GM12865 (cell line): Measurements from ENCODE around the gene TEX261.

ENCODE experiments used
- DNase-seq: peaks from one replicate; pipeline ENCODE4 v3.0.0; 2010; ENCODE audit warnings: low read depth
- H3K4me3 ChIP-seq: 2 replicates; pipeline ENCODE4 v1.5.1; 2011; ENCODE audit warnings: mild to moderate bottlenecking, low read depth, low read length, control low read depth
- TF ChIP-seq, protein P1 (sequence below): IDR thresholded peaks from 2 replicates; pipeline ENCODE4 v1.5.1; 2011; ENCODE audit warnings: low read length, control low read depth, low read depth, inconsistent platforms; ENCODE audit not compliant: insufficient read depth; ENCODE audit errors: missing control alignments

TEX261 gene

DNA sequence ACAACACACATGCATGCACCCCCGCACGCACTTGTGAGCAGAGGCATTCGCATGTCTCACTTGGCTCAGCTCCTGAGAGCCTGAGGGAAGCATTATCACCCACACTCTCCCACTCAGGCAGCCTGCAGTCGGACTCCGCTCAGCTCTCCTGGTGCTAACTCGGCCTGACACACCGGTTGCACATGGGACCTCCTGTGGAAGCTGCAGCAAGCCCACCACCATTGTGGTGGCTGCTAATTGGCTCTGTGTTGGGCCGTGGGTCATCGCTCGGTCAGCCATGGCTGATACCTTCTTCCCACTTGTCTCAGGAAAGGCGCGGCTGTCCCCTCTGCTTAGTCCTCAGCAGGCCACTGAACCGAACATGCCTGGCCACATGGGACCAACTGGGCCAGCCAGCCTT lies 13.7 kb upstream of the TEX261 start:
- TF ChIP-seq, protein P1, sequence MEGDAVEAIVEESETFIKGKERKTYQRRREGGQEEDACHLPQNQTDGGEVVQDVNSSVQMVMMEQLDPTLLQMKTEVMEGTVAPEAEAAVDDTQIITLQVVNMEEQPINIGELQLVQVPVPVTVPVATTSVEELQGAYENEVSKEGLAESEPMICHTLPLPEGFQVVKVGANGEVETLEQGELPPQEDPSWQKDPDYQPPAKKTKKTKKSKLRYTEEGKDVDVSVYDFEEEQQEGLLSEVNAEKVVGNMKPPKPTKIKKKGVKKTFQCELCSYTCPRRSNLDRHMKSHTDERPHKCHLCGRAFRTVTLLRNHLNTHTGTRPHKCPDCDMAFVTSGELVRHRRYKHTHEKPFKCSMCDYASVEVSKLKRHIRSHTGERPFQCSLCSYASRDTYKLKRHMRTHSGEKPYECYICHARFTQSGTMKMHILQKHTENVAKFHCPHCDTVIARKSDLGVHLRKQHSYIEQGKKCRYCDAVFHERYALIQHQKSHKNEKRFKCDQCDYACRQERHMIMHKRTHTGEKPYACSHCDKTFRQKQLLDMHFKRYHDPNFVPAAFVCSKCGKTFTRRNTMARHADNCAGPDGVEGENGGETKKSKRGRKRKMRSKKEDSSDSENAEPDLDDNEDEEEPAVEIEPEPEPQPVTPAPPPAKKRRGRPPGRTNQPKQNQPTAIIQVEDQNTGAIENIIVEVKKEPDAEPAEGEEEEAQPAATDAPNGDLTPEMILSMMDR: no peak
- no peak overlapping the region for H3K4me3 ChIP-seq
- no peak for DNase-seq

DNA sequence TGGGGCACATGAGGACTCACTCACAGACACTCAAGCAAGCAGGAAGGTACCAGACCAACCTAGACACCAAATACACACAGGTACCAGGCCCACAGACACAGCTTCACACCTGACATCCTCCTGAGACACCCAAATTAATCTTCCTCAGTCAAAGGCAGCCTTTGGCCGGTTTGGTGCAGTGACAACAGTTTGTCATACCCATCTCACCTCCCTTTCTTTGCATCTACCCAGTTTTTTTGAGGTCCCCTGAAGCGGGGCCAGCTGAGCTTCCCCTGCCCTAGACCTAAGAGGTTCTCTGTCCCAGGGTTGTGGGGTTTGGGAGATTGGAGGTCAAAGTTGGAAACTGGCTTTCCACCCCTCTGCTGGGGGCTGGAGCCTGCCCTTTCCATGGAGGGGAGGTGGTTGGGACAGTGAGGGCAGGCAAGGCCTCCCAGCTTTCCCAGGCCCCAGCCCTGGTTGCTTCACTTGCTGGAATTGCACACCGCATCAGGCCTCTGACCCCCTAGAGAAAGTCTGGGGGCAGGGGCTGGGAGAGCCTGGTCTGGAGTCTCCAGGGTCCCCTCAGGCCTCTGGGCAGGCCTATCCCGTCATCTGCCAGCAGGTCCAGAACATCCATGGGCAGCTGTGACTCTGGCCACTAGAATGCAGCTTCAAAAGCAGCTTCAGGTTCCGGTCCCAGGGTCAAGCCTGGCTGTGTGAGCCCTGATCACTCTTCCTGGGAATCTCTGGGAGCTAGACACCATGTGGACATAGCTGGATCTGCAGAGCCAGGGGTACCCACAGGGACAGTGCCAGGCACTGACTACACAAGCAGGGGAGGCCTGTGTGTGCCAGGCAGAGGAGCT lies 12.5 kb upstream of the TEX261 start:
- TF ChIP-seq, protein P1: no peak
- no peak overlapping the region for H3K4me3 ChIP-seq
- DNase-seq: no peak

DNA sequence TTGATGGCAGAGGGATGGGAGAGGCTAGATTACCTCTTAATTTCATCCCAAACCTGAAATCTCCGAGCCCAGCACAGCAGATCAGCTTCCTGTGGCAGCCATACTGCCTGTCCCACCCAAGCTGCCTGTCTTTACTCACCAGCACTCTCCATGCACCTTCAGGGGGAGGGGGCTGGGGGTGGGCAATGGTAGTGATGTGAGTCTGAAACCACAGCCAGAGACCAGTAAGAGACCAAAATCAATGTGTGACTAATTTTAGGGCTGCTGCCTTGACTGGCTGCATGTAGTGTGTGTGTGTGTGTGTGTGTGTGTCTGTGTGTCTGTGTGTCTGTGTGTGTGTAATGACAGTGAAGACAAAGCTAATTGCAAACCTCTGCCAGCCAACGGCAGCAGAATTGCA lies 11.7 kb upstream of the TEX261 start:
- DNase-seq: no peak
- TF ChIP-seq, protein P1: no peak
- H3K4me3 ChIP-seq: no peak overlapping the region

DNA sequence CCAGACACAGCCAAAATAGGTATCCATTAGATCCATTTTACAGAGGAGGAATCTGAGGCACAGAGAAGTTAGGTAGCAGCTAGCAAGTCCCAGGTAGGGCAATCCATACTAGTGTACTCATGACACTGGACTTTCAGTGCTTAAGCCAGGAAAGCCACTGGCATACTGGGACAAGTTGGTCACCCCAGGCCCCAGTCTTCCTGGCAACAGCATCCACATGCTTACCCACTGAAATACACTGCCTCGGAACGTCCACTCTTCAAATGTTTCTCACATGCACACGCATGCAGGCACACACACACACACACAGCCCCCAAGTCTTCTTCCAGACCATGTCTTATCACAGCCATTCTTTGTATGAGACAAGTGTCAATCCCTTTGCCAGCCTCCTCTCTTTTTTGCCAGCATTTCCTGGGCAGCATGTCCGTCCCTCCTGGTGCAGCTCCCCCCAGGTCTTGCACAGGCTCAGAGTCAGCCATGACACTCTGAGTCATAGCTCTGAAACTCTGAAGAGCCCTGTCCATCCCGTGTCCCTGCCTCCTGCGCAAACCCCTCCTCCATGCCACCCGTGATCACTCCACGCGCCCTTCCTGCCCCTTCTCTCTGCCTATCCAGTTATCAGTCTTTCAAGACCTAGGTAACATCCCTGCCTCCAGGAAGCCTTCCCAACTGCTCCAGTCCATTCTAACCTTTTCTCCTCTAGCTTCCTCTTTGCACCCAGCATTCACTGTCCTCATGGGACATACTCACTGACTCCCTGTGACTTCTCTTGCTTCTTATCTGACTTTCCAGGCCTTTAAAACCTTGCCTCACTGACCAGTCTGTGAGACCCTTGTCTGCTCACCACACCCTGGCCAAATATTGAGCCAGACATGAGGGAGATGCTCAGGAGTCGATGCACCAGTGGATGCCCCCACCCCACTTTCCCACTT lies 10.9 kb upstream of the TEX261 start:
- TF ChIP-seq, protein P1: no peak
- no peak overlapping the region for H3K4me3 ChIP-seq
- DNase-seq: no peak

DNA sequence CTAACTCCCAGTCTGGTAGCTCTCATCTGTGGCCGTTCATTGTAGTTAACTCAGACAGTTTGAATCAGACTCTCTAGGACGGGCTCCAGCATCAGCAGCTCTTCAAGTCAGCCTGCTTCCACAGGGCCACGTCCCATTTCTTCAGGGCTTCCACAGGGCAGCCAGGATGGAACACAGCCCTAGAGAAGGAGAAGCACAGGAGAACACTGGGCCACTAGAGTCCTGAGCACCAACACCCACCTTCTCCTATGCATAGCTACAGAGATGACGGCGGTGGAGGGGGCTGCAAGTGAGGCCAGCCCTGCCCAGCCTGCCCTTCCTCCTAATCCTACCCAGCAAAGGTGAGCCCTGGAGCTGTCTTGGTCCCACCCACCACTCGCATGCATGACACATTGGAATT lies 10.2 kb upstream of the TEX261 start:
- H3K4me3 ChIP-seq: no peak overlapping the region
- TF ChIP-seq, protein P1: no peak
- no peak for DNase-seq

DNA sequence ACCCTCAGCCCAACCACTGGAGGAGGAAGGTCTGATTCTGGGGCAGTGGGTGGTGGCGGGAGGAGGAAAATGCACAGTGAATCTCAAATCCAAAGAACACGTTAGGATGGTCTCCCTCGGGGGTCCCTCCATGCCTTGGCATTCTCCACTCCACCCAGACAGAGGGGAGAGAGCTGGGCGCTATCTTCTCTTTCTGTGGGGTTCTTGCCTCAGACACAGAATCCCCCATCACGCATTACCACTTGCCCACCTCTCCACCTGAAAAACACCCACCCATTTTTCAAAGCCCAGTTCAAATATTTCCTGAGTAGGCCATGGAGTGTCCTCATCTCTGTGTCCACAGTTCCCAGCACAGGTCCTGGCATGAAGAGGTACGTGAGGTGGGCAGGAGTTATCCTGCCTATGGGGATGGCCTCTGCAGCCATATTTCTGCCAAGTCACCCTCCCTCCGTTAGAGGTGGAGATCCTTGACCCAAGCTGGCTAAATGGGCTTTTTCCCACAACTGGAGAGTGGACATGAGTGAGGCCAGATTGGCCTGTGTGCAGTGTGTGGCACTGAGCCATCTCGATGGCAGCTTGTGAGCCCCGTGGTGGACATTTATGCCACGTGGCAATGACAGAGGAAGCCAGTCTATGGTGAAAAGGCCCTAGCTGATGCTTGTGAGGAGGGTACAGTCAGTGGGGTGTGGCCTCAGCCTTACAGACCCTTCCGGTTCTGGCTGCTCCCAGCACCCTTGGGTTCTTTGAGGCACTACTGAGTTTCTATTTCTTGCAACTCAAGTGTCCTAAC lies 9.5 kb upstream of the TEX261 start:
- TF ChIP-seq, protein P1: no peak
- DNase-seq: no peak
- H3K4me3 ChIP-seq: no peak overlapping the region
